ENCODE results near the gene DNAH9.
A peak's percentile ranks its signal among the peaks of the same experiment; 100 is the strongest.

Gene DNAH9

DNA sequence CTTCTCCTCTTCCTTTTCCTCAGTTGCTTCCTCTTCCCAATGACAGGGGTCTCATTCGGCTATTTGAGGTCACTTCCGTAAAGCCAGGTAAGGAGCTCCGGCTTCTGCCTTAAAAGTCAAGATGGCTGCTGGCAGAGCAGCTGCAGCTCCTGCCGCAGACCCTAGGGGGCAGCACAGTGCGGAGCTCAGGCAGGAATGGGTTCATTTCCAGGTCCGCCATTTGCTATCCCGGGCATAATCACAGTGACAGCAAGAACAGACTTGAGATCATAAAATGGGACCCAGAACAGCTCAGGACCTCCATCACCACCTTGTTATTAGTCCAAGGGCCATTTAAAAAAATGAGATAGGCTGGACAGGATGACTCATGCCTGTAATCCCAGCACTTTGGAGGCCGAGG, 199.5 kb downstream of the DNAH9 start:
- Histone ChIP-seq H4K20me1 (ENCODE audit: insufficient read depth, low read length) (no peaks in the 10 kb centered on the region), H3K79me2 (ENCODE audit: low read length) (no peaks in the 10 kb centered on the region), H3K9me3 (ENCODE audit: insufficient read depth, low read length) (no peaks in the 10 kb centered on the region), H3K27ac (ENCODE audit: low read length) (no peak overlapping the region), H3K9ac (ENCODE audit: low read length) (no peak overlapping the region), H3K4me3 (ENCODE audit: low read length) (no peak overlapping the region), H3K4me1 (ENCODE audit: low read length) (no peaks in the 10 kb centered on the region), H3K36me3 (replicated peaks; ENCODE audit: low read depth, low read length) (no peaks in the 10 kb centered on the region), H3K27me3 (ENCODE audit: low read depth, low read length) (no peaks in the 10 kb centered on the region), H2AFZ (ENCODE audit: low read depth, low read length) (no peak overlapping the region), H3K4me2 (ENCODE audit: low read length) (no peak overlapping the region)
- TF ChIP-seq EZH2phosphoT487 (IDR thresholded peaks at IDR 0.05; ENCODE audit: low read depth): no peak
- TF ChIP-seq, protein P1, sequence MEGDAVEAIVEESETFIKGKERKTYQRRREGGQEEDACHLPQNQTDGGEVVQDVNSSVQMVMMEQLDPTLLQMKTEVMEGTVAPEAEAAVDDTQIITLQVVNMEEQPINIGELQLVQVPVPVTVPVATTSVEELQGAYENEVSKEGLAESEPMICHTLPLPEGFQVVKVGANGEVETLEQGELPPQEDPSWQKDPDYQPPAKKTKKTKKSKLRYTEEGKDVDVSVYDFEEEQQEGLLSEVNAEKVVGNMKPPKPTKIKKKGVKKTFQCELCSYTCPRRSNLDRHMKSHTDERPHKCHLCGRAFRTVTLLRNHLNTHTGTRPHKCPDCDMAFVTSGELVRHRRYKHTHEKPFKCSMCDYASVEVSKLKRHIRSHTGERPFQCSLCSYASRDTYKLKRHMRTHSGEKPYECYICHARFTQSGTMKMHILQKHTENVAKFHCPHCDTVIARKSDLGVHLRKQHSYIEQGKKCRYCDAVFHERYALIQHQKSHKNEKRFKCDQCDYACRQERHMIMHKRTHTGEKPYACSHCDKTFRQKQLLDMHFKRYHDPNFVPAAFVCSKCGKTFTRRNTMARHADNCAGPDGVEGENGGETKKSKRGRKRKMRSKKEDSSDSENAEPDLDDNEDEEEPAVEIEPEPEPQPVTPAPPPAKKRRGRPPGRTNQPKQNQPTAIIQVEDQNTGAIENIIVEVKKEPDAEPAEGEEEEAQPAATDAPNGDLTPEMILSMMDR (IDR thresholded peaks at IDR 0.05; ENCODE audit: low read depth, low read length): peak; percentile 13

DNA sequence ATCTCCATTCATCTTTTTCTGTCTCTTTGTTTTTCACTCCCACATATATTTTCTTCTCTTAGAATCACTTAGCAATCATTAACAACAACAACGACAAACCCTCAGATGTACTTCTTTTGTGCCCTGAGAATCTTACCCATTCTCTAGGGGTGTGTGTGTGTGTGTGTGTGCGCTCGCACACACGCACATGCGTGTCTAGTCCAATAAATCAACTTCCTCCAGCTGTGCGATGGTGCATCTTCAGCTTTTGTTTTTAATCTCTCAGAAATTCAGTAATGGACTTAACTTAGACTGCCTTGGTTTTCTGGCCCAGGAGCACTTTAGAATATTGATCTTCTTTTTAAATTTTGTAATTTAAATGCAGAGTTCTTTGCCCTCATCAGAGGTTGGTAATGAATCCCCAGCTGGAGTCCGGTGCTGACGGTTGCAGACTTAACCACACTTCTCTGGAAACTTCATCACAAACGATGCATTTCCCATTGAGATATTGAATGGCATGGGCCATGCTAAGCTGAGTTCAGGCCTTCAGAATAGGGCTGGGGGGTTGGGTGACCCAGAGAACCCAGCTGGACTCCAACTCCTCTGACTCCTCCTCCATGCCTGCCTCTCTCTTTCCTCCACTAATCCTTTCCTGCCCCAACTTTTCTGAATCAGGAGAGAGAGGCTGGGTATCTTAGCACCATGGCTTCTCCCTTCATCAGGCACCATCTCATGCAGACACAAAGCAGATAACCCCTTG, 205.1 kb downstream of the DNAH9 start:
- Histone ChIP-seq H3K4me3 (ENCODE audit: low read length) (no peak overlapping the region), H3K4me2 (ENCODE audit: low read length) (no peak overlapping the region), H3K9ac (ENCODE audit: low read length) (no peak overlapping the region), H3K27ac (ENCODE audit: low read length) (no peak overlapping the region), H2AFZ (ENCODE audit: low read depth, low read length) (no peak overlapping the region), H3K79me2 (ENCODE audit: low read length) (no peaks in the 10 kb centered on the region), H3K27me3 (ENCODE audit: low read depth, low read length) (no peaks in the 10 kb centered on the region), H4K20me1 (ENCODE audit: insufficient read depth, low read length) (no peaks in the 10 kb centered on the region), H3K9me3 (ENCODE audit: insufficient read depth, low read length) (no peaks in the 10 kb centered on the region), H3K36me3 (replicated peaks; ENCODE audit: low read depth, low read length) (no peaks in the 10 kb centered on the region), H3K4me1 (ENCODE audit: low read length) (no peaks in the 10 kb centered on the region)
- TF ChIP-seq, protein P1 (IDR thresholded peaks at IDR 0.05; ENCODE audit: low read depth, low read length): no peak
- TF ChIP-seq EZH2phosphoT487 (IDR thresholded peaks at IDR 0.05; ENCODE audit: low read depth): no peak

DNA sequence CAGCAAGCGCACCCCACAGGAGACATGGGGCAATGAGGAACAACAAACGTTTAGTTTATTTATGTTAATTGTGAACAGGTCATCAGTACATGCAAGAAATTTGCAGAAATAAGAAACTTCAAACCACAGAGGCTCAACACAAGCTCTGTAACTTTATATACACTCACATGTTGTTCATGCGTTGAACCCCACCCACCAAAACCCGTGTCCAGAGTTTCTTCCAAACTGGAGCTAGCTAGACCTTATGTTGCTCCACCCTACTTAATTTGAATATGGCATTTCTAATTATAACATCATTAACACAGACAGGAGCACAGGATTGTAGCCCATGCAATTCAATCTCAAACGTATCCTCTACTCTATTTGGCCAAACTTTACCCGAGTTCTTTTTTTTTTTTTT, 206.9 kb downstream of the DNAH9 start:
- H3K27ac ChIP-seq (ENCODE audit: low read length): no peak overlapping the region
- no peak overlapping the region for H3K4me3 ChIP-seq (ENCODE audit: low read length)
- H2AFZ ChIP-seq (ENCODE audit: low read depth, low read length): no peak overlapping the region
- H3K36me3 ChIP-seq (replicated peaks; ENCODE audit: low read depth, low read length): no peaks in the 10 kb centered on the region
- TF ChIP-seq, protein P1 (IDR thresholded peaks at IDR 0.05; ENCODE audit: low read depth, low read length): no peak
- no peak for TF ChIP-seq EZH2phosphoT487 (IDR thresholded peaks at IDR 0.05; ENCODE audit: low read depth)
- H3K79me2 ChIP-seq (ENCODE audit: low read length): no peaks in the 10 kb centered on the region
- H3K4me2 ChIP-seq (ENCODE audit: low read length): no peak overlapping the region
- H3K27me3 ChIP-seq (ENCODE audit: low read depth, low read length): no peaks in the 10 kb centered on the region
- H4K20me1 ChIP-seq (ENCODE audit: insufficient read depth, low read length): no peaks in the 10 kb centered on the region
- no peaks in the 10 kb centered on the region for H3K4me1 ChIP-seq (ENCODE audit: low read length)
- no peaks in the 10 kb centered on the region for H3K9me3 ChIP-seq (ENCODE audit: insufficient read depth, low read length)
- H3K9ac ChIP-seq (ENCODE audit: low read length): no peak overlapping the region

DNA sequence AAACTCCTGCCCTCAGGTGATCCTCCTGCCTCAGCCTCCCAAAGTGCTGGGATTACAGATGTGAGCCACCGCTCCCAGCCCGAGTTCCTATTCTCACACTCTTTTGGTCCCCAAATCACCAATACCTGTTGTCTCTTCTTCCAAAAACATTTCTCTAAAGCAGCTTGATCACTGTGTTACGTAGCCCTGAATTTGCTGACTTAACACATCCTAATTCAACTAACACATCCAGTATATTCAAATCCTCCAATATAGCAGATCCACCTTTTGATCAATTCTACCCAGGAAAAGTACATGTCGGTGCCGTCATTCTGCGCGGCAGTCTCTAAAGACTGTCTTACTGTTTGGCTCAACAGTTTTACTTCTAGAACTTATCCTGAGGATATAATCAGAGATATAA, 207.7 kb downstream of the DNAH9 start:
- H3K4me2 ChIP-seq (ENCODE audit: low read length): no peak overlapping the region
- H3K4me3 ChIP-seq (ENCODE audit: low read length): no peak overlapping the region
- TF ChIP-seq EZH2phosphoT487 (IDR thresholded peaks at IDR 0.05; ENCODE audit: low read depth): no peak
- TF ChIP-seq, protein P1 (IDR thresholded peaks at IDR 0.05; ENCODE audit: low read depth, low read length): no peak
- H3K27me3 ChIP-seq (ENCODE audit: low read depth, low read length): no peaks in the 10 kb centered on the region
- no peak overlapping the region for H3K9ac ChIP-seq (ENCODE audit: low read length)
- no peaks in the 10 kb centered on the region for H3K36me3 ChIP-seq (replicated peaks; ENCODE audit: low read depth, low read length)
- no peaks in the 10 kb centered on the region for H3K9me3 ChIP-seq (ENCODE audit: insufficient read depth, low read length)
- no peak overlapping the region for H3K27ac ChIP-seq (ENCODE audit: low read length)
- H3K79me2 ChIP-seq (ENCODE audit: low read length): no peaks in the 10 kb centered on the region
- no peaks in the 10 kb centered on the region for H4K20me1 ChIP-seq (ENCODE audit: insufficient read depth, low read length)
- H2AFZ ChIP-seq (ENCODE audit: low read depth, low read length): no peak overlapping the region
- no peaks in the 10 kb centered on the region for H3K4me1 ChIP-seq (ENCODE audit: low read length)

Data from OCI-LY3 (cell line).